GM21528 (cell line): ENCODE measurements around the gene DLK1.

Experiments used
- ATAC-seq: cut with Tn5 transposase; IDR thresholded peaks from one replicate; pipeline ENCODE4 v1.9.1; 2021; ENCODE audit warnings: mild to moderate bottlenecking, moderate library complexity; ENCODE audit not compliant: unreplicated experiment, low FRiP score

The DLK1 gene

GRCh38 chr14:100726550-100727085 lies at the start of gene DLK1:
Gene DLK1 (plus strand): TSS chr14:100726892. CDS start chr14:100727069, 177 bp downstream.
- no peak for ATAC-seq

GRCh38 chr14:100677152-100677551 lies 49.5 kb upstream of the DLK1 start:
- ATAC-seq: no peak

GRCh38 chr14:100677554-100678468 lies 48.9 kb upstream of the DLK1 start:
- no peak for ATAC-seq

DNA sequence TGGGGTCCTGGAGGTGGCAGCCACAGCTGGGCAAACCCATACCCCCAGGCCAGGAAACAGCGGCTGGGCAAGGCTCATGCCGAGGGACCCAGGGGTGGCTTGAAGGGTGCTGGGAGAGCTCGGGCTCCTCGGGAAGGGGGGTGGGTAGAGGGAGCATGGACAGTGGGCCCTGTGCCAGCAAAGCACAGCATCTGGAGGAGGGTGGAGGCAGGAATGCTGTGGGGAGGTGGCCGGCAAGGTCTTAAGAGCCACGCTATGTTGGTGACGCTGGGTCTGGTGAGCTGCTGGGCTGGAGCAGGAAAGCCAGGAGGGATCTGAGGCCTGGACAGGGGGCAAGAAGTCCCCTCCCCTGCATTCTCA lies 48.2 kb upstream of the DLK1 start:
- ATAC-seq: no peak

GRCh38 chr14:100679153-100679552 lies 47.5 kb upstream of the DLK1 start:
- ATAC-seq: no peak

GRCh38 chr14:100679707-100680438 lies 46.8 kb upstream of the DLK1 start:
- no peak for ATAC-seq

GRCh38 chr14:100680439-100681051 lies 46.1 kb upstream of the DLK1 start:
- ATAC-seq: no peak

DNA sequence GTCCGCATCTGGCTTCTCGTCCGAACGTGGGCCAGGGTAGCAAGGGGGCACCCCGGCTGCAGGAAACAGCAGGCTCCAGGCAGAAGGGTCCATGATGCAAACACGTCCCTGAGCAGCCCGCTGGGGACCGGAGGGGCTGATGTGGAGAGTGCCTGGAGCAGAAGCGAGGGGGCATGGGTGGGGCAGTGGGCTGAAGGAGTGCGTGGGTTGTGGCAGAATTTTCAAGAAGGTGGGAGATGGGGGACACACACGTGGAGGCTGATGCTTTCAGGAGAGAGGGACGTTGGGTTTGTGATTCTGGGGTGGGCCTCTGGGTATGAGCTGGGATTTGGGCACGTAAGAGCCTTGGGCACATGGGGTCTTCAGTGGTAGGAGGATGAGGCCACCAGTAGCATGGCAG lies 45.6 kb upstream of the DLK1 start:
- ATAC-seq: no peak

DNA sequence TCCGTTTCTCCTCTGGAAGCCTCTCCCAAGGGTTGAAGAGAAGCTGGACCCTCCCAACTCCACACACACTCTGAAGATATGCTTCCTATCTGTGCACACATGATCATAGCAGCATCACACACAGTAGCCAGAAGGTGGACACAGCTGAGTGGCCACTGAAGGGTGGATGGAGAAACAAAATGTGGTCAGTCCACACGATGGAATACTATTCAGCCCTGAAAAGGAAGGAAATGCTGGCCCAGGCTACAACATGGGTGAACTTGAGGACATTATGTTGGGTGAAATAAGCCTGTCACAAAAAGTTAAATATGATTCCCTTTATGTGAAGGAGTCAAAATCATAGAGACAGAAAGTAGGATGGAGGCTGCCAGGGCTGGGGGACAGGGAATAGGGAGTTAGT lies 43.9 kb upstream of the DLK1 start:
- no peak for ATAC-seq

DNA sequence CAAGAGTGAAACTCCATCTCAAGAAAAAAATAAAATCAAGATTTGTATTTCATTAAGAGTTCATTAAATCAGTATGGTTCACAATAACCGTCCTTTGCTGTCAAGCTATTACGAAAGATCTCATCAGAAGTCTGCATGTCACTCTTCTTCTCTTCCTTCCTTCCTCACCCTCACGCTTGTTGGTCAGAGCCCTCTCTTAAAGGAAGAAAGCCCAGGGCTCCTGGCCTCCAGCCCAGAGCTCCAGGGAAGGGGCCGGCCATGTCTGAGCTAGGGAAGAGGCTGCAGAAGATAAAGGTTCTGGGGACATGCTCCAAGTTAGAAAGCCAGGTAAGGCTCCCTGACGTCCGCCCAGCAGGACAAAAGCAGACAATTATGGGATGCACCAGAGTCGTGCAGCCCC lies 43.1 kb upstream of the DLK1 start:
- no peak for ATAC-seq

DNA sequence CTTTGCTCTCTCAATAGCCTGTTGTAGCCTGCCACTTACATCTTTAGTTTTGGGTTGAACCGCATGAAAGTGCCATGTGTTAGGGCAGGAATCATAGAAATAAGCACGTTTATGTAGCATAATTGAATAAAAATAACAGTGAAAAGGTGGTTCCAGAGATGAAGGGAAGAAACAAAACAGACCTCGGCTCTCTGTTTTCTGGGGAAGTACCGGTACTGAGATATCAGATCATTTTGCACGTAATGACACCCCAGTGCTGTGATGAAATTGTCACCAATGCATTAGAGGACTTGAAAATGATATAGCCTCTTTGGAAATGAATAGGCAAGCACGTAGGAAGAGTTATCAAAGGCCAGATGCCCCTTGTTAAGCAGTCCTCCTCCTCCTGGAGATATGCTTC lies 42.5 kb upstream of the DLK1 start:
- ATAC-seq: no peak

GRCh38 chr14:100684961-100685360 lies 41.7 kb upstream of the DLK1 start:
- no peak for ATAC-seq

DNA sequence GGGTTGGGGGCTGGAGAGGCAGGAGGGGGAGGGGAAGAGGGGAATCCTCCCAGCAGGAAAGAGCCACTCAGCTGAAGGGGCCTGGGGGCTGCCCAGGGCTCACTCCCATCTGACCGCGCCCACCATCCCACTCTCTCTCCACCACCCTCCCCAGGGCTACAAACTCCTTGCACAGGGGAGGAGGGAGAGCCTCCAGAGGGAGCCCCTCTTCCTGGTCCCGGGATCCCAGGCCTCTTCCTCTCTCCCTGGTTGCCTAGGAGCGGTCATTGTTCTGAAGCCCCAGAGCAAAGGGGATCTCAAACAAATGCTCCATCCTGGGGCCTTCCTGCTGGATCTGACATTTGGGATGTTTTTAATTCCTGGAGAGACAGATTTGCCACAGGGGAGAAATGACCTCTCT lies 39.8 kb upstream of the DLK1 start:
- ATAC-seq: no peak

DNA sequence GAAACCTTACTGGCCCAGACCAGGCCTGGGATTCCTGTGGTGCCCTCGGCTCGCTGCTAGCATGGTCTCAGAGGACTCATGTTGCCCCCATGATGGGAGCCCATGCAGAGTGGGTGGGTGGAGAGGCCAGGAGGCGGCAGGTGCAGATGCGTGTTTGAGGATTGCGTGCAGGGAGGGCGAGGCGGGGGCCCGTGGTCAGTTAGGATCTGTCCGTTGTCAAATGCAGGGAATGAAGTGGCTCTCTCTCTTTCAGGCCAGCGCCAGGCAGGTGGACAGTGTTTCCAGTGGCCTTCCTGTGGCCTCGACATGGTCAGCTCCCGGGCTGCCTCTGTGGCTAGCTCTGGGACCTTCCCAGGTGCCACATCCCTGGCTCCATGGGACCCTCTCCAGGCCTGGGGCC lies 39.3 kb upstream of the DLK1 start:
- no peak for ATAC-seq

- ATAC-seq: no peak
These were observed 38.6 kb upstream of the DLK1 start for GRCh38 chr14:100688051-100688450.

GRCh38 chr14:100688598-100689461 lies 37.9 kb upstream of the DLK1 start:
- no peak for ATAC-seq

DNA sequence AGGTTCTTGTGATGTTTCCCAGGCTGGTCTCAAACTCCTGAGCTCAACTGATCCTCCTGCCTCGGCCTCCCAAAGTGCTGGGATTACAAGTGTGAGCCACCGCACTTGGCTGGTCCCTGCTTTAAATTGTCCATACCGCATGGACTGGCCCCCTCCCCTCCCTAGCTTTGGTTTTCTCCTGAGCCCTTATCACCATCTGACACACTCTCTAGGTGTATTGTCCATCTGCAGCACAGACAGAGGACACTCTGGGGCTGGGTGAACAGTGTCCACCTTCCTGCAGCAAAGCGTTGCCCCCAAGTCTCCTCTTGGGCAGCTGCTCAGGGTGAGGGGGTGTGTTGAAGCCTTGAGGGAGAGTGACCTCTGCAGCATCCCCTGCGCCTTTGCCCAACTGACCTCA lies 36.0 kb upstream of the DLK1 start:
- ATAC-seq: no peak

DNA sequence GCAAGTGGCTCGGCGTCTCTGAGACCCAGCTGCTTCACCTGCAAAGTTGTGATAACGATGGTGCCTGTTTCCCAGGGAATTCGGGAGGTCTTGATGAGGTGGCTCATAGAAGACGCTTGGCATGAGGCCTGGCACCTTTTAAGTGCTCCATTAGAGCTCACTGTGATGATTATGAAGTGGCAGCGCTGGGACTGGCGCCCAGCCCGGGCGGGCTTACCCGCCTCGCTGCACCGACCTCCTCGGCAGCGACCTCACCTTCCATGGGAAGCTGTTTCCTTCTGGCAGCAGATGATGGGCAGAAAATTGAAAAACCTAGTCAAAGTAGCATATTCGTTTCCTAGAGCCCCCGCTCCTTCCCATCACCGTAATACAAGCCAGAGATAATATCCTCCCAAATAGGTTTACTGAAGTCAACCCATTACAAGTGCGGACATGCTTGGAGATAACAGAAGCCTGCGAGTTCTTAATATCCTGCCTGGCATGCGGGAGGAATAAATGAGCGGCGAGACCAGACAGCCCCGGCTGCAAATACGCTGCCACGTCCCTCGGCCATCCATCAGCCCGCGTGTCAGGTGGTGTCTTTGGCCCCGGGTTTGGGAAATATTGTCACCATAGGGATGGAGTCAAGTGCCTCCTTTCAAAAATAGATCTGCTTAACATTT lies 35.2 kb upstream of the DLK1 start:
- ATAC-seq: no peak

- ATAC-seq: no peak
These were observed 34.4 kb upstream of the DLK1 start for GRCh38 chr14:100692256-100692655.
